Measurements from ENCODE around the gene HES5. TPM values are rescaled to one million over a fixed set of nuclear protein-coding genes. Genes with fewer than 3 reads are reported as not detected.
"Not testable (repeated sequence)": the region's sequence is repeated elsewhere in the genome, so short reads cannot be mapped to it uniquely, and the experiment has no call there.

The HES5 gene
- not detected for total RNA-seq (2013)
- not detected for polyA plus RNA-seq
- polyA minus RNA-seq = not detected in 2 replicates
- total RNA-seq = 0 to 0.11 (median 0) reads per million in 11 experiments

GRCh38 chr1:2529784-2530512, at the start of gene HES5:
Gene HES5 (minus strand): TSS chr1:2530263. CDS start chr1:2530164, 99 bp downstream.
- Mint-ChIP-seq H3K36me3 (peaks cover 3 to 5% of the 10 kb centered on the region in 2 donors), H3K27me3 (ENCODE audit: low read depth in 3 of 3) (peaks cover 44 to 78% (median 67%) of the 10 kb centered on the region in 3 donors), H3K4me1 (peaks cover 19% of the 10 kb centered on the region), H3K9me3 (peaks cover 0 to 11% (median 0%) of the 10 kb centered on the region in 7 donors), H3K27ac (no peak within 1 kb of the TSS), H3K4me3 (peak within 1 kb of the TSS; percentile 39 to 78)
- peak within 1 kb of the TSS; percentile 34 for H3K4me2 ChIP-seq (replicated peaks; ENCODE audit: extremely low read depth, low read length, poor library complexity, severe bottlenecking)
- no peak within 1 kb of the TSS for H2AFZ ChIP-seq (ENCODE audit: insufficient read depth, low read depth, low read length, poor library complexity, severe bottlenecking)
- peak within 1 kb of the TSS in 1 of 3 experiments; percentile 11 for H3K4me3 ChIP-seq (replicated peaks in 1 of 3; ENCODE audit: low read depth in 2 of 3, low read length in 3 of 3)
- H3K79me2 ChIP-seq (ENCODE audit: insufficient read depth, low read length) = peaks cover 11% of the 10 kb centered on the region
- H3K9ac ChIP-seq (ENCODE audit: insufficient read depth, low read length, poor library complexity, severe bottlenecking) = no peak within 1 kb of the TSS
- WGBS (ENCODE audit: insufficient coverage) = 1% methylated on average over 81 of the region's 91 CpGs
- no peaks in the 10 kb centered on the region for H3K9me3 ChIP-seq (replicated peaks in 1 of 2; ENCODE audit: control insufficient read depth in 1 of 2, insufficient read depth in 1 of 2, low read length in 2 of 2)
- H3K4me1 ChIP-seq (ENCODE audit: control insufficient read depth in 1 of 2, insufficient read depth in 2 of 2, low read length in 2 of 2) = peaks cover 26 to 32% of the 10 kb centered on the region in 2 donors
- H4K20me1 ChIP-seq (ENCODE audit: insufficient read depth, low read length) = peaks cover 19% of the 10 kb centered on the region
- peaks cover 30 to 67% of the 10 kb centered on the region in 2 donors for H3K27me3 ChIP-seq (ENCODE audit: control insufficient read depth in 2 of 2, insufficient read depth in 2 of 2, low read length in 2 of 2)
- intact Hi-C loops (cut with micrococcal nuclease) = loop anchor here (5.0 to 10.0 kb wide), 5 partner anchors 57 to 325 kb away; partner anchors contain the start of genes MORN1 (in 1 of the 2), PEX10 (in 1 of the 2), PRXL2B (in 1 of the 2) and RER1 (in 1 of the 2)
- no peak for TF ChIP-seq CTCF (IDR thresholded peaks at IDR 0.05)
- no peak within 1 kb of the TSS for H3K27ac ChIP-seq (ENCODE audit: low read depth in 1 of 2, low read length in 2 of 2)
- no peak for DNase-seq
- no peaks in the 10 kb centered on the region for H3K36me3 ChIP-seq (replicated peaks in 1 of 2; ENCODE audit: control insufficient read depth in 1 of 2, insufficient read depth in 2 of 2, low read length in 2 of 2)

- H3K9me3 ChIP-seq (replicated peaks in 1 of 2; ENCODE audit: control insufficient read depth in 1 of 2, insufficient read depth in 1 of 2, low read length in 2 of 2) = peaks cover 2 to 6% of the 10 kb centered on the region in 2 donors
- peaks cover 60 to 61% of the 10 kb centered on the region in 2 donors for H3K4me1 ChIP-seq (ENCODE audit: control insufficient read depth in 1 of 2, insufficient read depth in 2 of 2, low read length in 2 of 2)
- no CpG with 5 or more reads among the region's 4 CpGs for WGBS (ENCODE audit: insufficient coverage)
- H3K4me3 ChIP-seq (replicated peaks in 1 of 3; ENCODE audit: low read depth in 2 of 3, low read length in 3 of 3) = peak overlapping the region in 1 of 3 experiments; percentile 47
- peaks cover 0 to 9% (median 5%) of the 10 kb centered on the region in 7 donors for H3K9me3 Mint-ChIP-seq
- H3K27me3 ChIP-seq (ENCODE audit: control insufficient read depth in 2 of 2, insufficient read depth in 2 of 2, low read length in 2 of 2) = no peaks in the 10 kb centered on the region
- peak overlapping the region; percentile 73 for H3K9ac ChIP-seq (ENCODE audit: insufficient read depth, low read length, poor library complexity, severe bottlenecking)
- intact Hi-C loops (cut with micrococcal nuclease) = no loop called here
- peak overlapping the region; percentile 56 for H3K4me2 ChIP-seq (replicated peaks; ENCODE audit: extremely low read depth, low read length, poor library complexity, severe bottlenecking)
- peaks cover 59% of the 10 kb centered on the region for H3K4me1 Mint-ChIP-seq
- no peak for DNase-seq
- H3K27me3 Mint-ChIP-seq (ENCODE audit: low read depth in 3 of 3) = peaks cover 5 to 16% (median 15%) of the 10 kb centered on the region in 3 donors
- TF ChIP-seq CTCF (IDR thresholded peaks at IDR 0.05) = no peak
- no peaks in the 10 kb centered on the region for H3K36me3 ChIP-seq (replicated peaks in 1 of 2; ENCODE audit: control insufficient read depth in 1 of 2, insufficient read depth in 2 of 2, low read length in 2 of 2)
- H3K4me3 Mint-ChIP-seq = peak overlapping the region in 1 of 2 donors; percentile 28
- no peaks in the 10 kb centered on the region for H3K79me2 ChIP-seq (ENCODE audit: insufficient read depth, low read length)
- peak overlapping the region; percentile 96 to 97 for H3K27ac ChIP-seq (ENCODE audit: low read depth in 1 of 2, low read length in 2 of 2)
- H3K36me3 Mint-ChIP-seq = peaks cover 2% of the 10 kb centered on the region in 2 donors
- H3K27ac Mint-ChIP-seq = peak overlapping the region; percentile 93 to 98 (median 97)
- H4K20me1 ChIP-seq (ENCODE audit: insufficient read depth, low read length) = no peaks in the 10 kb centered on the region
- peak overlapping the region; percentile 24 for H2AFZ ChIP-seq (ENCODE audit: insufficient read depth, low read depth, low read length, poor library complexity, severe bottlenecking)
Observed at GRCh38 chr1:2578758-2579118, 48.7 kb upstream of the HES5 start.

GRCh38 chr1:2577565-2578075, 47.6 kb upstream of the HES5 start:
- H3K36me3 Mint-ChIP-seq; intact Hi-C loops (cut with micrococcal nuclease); H3K36me3 ChIP-seq (replicated peaks in 1 of 2; ENCODE audit: control insufficient read depth in 1 of 2, insufficient read depth in 2 of 2, low read length in 2 of 2); H3K27me3 ChIP-seq (ENCODE audit: control insufficient read depth in 2 of 2, insufficient read depth in 2 of 2, low read length in 2 of 2); H3K79me2 ChIP-seq (ENCODE audit: insufficient read depth, low read length); H4K20me1 ChIP-seq (ENCODE audit: insufficient read depth, low read length): not testable (repeated sequence)
- 52% methylated on average over 8 of the region's 23 CpGs for WGBS (ENCODE audit: insufficient coverage)
- H3K27ac ChIP-seq (ENCODE audit: low read depth in 1 of 2, low read length in 2 of 2) = peak overlapping the region; percentile 96 to 97
- Mint-ChIP-seq H3K27me3 (ENCODE audit: low read depth in 3 of 3) (peaks cover 5 to 21% (median 13%) of the 10 kb centered on the region in 3 donors), H3K4me1 (peaks cover 53% of the 10 kb centered on the region), H3K9me3 (peaks cover 7 to 19% (median 14%) of the 10 kb centered on the region in 7 donors), H3K4me3 (peak overlapping the region; percentile 60 to 81), H3K27ac (peak overlapping the region; percentile 93 to 98 (median 97))
- H3K4me3 ChIP-seq (replicated peaks in 1 of 3; ENCODE audit: low read depth in 2 of 3, low read length in 3 of 3) = peak overlapping the region in 1 of 3 experiments; percentile 47
- H2AFZ ChIP-seq (ENCODE audit: insufficient read depth, low read depth, low read length, poor library complexity, severe bottlenecking) = peak overlapping the region; percentile 24
- DNase-seq = peak in 1 of 3 donors; percentile 41
- peaks cover 53 to 56% of the 10 kb centered on the region in 2 donors for H3K4me1 ChIP-seq (ENCODE audit: control insufficient read depth in 1 of 2, insufficient read depth in 2 of 2, low read length in 2 of 2)
- H3K9ac ChIP-seq (ENCODE audit: insufficient read depth, low read length, poor library complexity, severe bottlenecking) = peak overlapping the region; percentile 73
- peaks cover 10 to 14% of the 10 kb centered on the region in 2 donors for H3K9me3 ChIP-seq (replicated peaks in 1 of 2; ENCODE audit: control insufficient read depth in 1 of 2, insufficient read depth in 1 of 2, low read length in 2 of 2)
- peak overlapping the region; percentile 56 for H3K4me2 ChIP-seq (replicated peaks; ENCODE audit: extremely low read depth, low read length, poor library complexity, severe bottlenecking)
